Measurements from ENCODE around the gene FNDC5.
A peak's percentile ranks its signal among the peaks of the same experiment; 100 is the strongest.

FNDC5 gene

DNA sequence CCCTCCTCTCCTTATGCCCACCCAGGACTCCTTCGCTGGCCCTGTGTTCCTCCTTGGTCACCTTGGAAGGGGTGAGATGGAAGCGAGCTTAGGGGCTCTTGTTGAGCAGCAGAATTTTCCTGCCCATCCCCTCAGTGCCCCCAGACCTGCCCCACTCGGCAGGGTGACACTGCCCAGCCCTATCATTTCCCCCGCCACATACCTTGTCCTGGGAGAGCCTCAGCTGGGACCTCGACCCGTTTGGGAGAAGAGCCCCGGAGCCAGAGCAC is 1.4 kb upstream of the FNDC5 start:
- Histone ChIP-seq H3K27me3 (ENCODE audit: insufficient read depth, low read length, poor library complexity) (no peaks in the 10 kb centered on the region), H3K79me1 (ENCODE audit: low read length) (no peaks in the 10 kb centered on the region), H2AK5ac (ENCODE audit: low read length) (no peak overlapping the region), H3K4ac (ENCODE audit: low read depth, low read length) (no peak overlapping the region), H2BK15ac (replicated peaks; ENCODE audit: low read depth) (no peak overlapping the region), H3K36me3 (ENCODE audit: control insufficient read depth, insufficient read depth, low read length) (no peaks in the 10 kb centered on the region), H3K56ac (ENCODE audit: low read length) (peak overlapping the region; percentile 62), H2BK5ac (ENCODE audit: low read length) (no peak overlapping the region), H4K8ac (ENCODE audit: low read depth, low read length) (no peak overlapping the region), H3K4me2 (ENCODE audit: low read length) (no peak overlapping the region), H3K9ac (ENCODE audit: low read length) (no peak overlapping the region), H3K27ac (ENCODE audit: low read depth, low read length) (no peak overlapping the region), H3K18ac (ENCODE audit: low read length) (no peak overlapping the region), H3K79me2 (ENCODE audit: control insufficient read depth, insufficient read depth, low read length) (no peaks in the 10 kb centered on the region), H3K23ac (ENCODE audit: low read length) (no peak overlapping the region), H3K4me3 (ENCODE audit: low read length) (no peak overlapping the region), H4K5ac (ENCODE audit: low read length) (no peak overlapping the region), H2BK120ac (ENCODE audit: low read depth, low read length) (no peak overlapping the region), H3K4me1 (ENCODE audit: control insufficient read depth, low read depth, low read length) (peaks cover 11% of the 10 kb centered on the region)
- no CpG with 5 or more reads among the region's 7 CpGs for WGBS (ENCODE audit: extremely low coverage, insufficient coverage, low lambda C conversion rate)
- no peak for DNase-seq

- Histone ChIP-seq H3K4me2 (ENCODE audit: low read length) (peak overlapping the region; percentile 6), H3K4ac (ENCODE audit: low read depth, low read length) (no peak overlapping the region), H3K36me3 (ENCODE audit: control insufficient read depth, insufficient read depth, low read length) (no peaks in the 10 kb centered on the region), H4K5ac (ENCODE audit: low read length) (no peak overlapping the region), H2BK15ac (replicated peaks; ENCODE audit: low read depth) (no peak overlapping the region), H3K79me2 (ENCODE audit: control insufficient read depth, insufficient read depth, low read length) (no peaks in the 10 kb centered on the region), H3K79me1 (ENCODE audit: low read length) (no peaks in the 10 kb centered on the region), H2AK5ac (ENCODE audit: low read length) (no peak overlapping the region), H3K9ac (ENCODE audit: low read length) (peak overlapping the region; percentile 12), H3K18ac (ENCODE audit: low read length) (no peak overlapping the region), H2BK120ac (ENCODE audit: low read depth, low read length) (no peak overlapping the region), H3K4me3 (ENCODE audit: low read length) (no peak overlapping the region), H3K4me1 (ENCODE audit: control insufficient read depth, low read depth, low read length) (peaks cover 11% of the 10 kb centered on the region), H3K27me3 (ENCODE audit: insufficient read depth, low read length, poor library complexity) (no peaks in the 10 kb centered on the region), H3K23ac (ENCODE audit: low read length) (peak overlapping the region; percentile 38), H4K8ac (ENCODE audit: low read depth, low read length) (no peak overlapping the region), H2BK5ac (ENCODE audit: low read length) (no peak overlapping the region), H3K27ac (ENCODE audit: low read depth, low read length) (no peak overlapping the region), H3K56ac (ENCODE audit: low read length) (peak overlapping the region; percentile 17)
- WGBS (ENCODE audit: extremely low coverage, insufficient coverage, low lambda C conversion rate): no CpG with 5 or more reads among the region's 13 CpGs
- peak; percentile 66 for DNase-seq
Measured at GRCh38 chr1:32871364-32872191, 866 bp upstream of the FNDC5 start.

- Histone ChIP-seq H4K8ac (ENCODE audit: low read depth, low read length) (no peak overlapping the region), H4K5ac (ENCODE audit: low read length) (no peak overlapping the region), H3K36me3 (ENCODE audit: control insufficient read depth, insufficient read depth, low read length) (no peaks in the 10 kb centered on the region), H3K27me3 (ENCODE audit: insufficient read depth, low read length, poor library complexity) (no peaks in the 10 kb centered on the region), H2BK15ac (replicated peaks; ENCODE audit: low read depth) (no peak overlapping the region), H3K4me1 (ENCODE audit: control insufficient read depth, low read depth, low read length) (peaks cover 6% of the 10 kb centered on the region), H3K4ac (ENCODE audit: low read depth, low read length) (no peak overlapping the region), H2AK5ac (ENCODE audit: low read length) (no peak overlapping the region), H3K4me3 (ENCODE audit: low read length) (no peak overlapping the region), H3K18ac (ENCODE audit: low read length) (no peak overlapping the region), H2BK5ac (ENCODE audit: low read length) (no peak overlapping the region), H3K56ac (ENCODE audit: low read length) (peak overlapping the region; percentile 50), H3K79me1 (ENCODE audit: low read length) (no peaks in the 10 kb centered on the region), H3K9ac (ENCODE audit: low read length) (peak overlapping the region; percentile 40), H3K79me2 (ENCODE audit: control insufficient read depth, insufficient read depth, low read length) (no peaks in the 10 kb centered on the region), H3K4me2 (ENCODE audit: low read length) (peak overlapping the region; percentile 32), H3K27ac (ENCODE audit: low read depth, low read length) (no peak overlapping the region), H2BK120ac (ENCODE audit: low read depth, low read length) (no peak overlapping the region), H3K23ac (ENCODE audit: low read length) (no peak overlapping the region)
- no CpG with 5 or more reads among the region's 16 CpGs for WGBS (ENCODE audit: extremely low coverage, insufficient coverage, low lambda C conversion rate)
- DNase-seq: no peak
Measured at GRCh38 chr1:32869923-32870614, 643 bp downstream of the FNDC5 start.

- no peaks in the 10 kb centered on the region for H3K79me2 ChIP-seq (ENCODE audit: control insufficient read depth, insufficient read depth, low read length)
- no CpG with 5 or more reads among the region's 9 CpGs for WGBS (ENCODE audit: extremely low coverage, insufficient coverage, low lambda C conversion rate)
Measured at GRCh38 chr1:32868806-32869455, 1.8 kb downstream of the FNDC5 start.

GRCh38 chr1:32868085-32868484 is 2.6 kb downstream of the FNDC5 start:
- WGBS (ENCODE audit: extremely low coverage, insufficient coverage, low lambda C conversion rate): no CpG with 5 or more reads among the region's 13 CpGs

More at GRCh38 chr1:32868806-32869455, 1.8 kb downstream of the FNDC5 start:
- Histone ChIP-seq H3K27me3 (ENCODE audit: insufficient read depth, low read length, poor library complexity) (no peaks in the 10 kb centered on the region), H3K4me3 (ENCODE audit: low read length) (no peak overlapping the region), H2BK120ac (ENCODE audit: low read depth, low read length) (no peak overlapping the region), H3K56ac (ENCODE audit: low read length) (no peak overlapping the region), H3K79me1 (ENCODE audit: low read length) (no peaks in the 10 kb centered on the region), H3K36me3 (ENCODE audit: control insufficient read depth, insufficient read depth, low read length) (no peaks in the 10 kb centered on the region), H4K8ac (ENCODE audit: low read depth, low read length) (no peak overlapping the region), H3K23ac (ENCODE audit: low read length) (no peak overlapping the region), H3K27ac (ENCODE audit: low read depth, low read length) (no peak overlapping the region), H4K5ac (ENCODE audit: low read length) (no peak overlapping the region), H3K4me2 (ENCODE audit: low read length) (no peak overlapping the region), H2BK5ac (ENCODE audit: low read length) (no peak overlapping the region), H2BK15ac (replicated peaks; ENCODE audit: low read depth) (no peak overlapping the region), H3K9ac (ENCODE audit: low read length) (no peak overlapping the region), H3K4me1 (ENCODE audit: control insufficient read depth, low read depth, low read length) (peaks cover 6% of the 10 kb centered on the region), H2AK5ac (ENCODE audit: low read length) (no peak overlapping the region), H3K18ac (ENCODE audit: low read length) (no peak overlapping the region), H3K4ac (ENCODE audit: low read depth, low read length) (no peak overlapping the region)
- DNase-seq: no peak

More at GRCh38 chr1:32868085-32868484, 2.6 kb downstream of the FNDC5 start:
- Histone ChIP-seq H2BK120ac (ENCODE audit: low read depth, low read length) (no peak overlapping the region), H4K5ac (ENCODE audit: low read length) (no peak overlapping the region), H3K4me3 (ENCODE audit: low read length) (no peak overlapping the region), H4K8ac (ENCODE audit: low read depth, low read length) (no peak overlapping the region), H3K36me3 (ENCODE audit: control insufficient read depth, insufficient read depth, low read length) (no peaks in the 10 kb centered on the region), H2BK5ac (ENCODE audit: low read length) (no peak overlapping the region), H2AK5ac (ENCODE audit: low read length) (no peak overlapping the region), H3K56ac (ENCODE audit: low read length) (no peak overlapping the region), H3K18ac (ENCODE audit: low read length) (no peak overlapping the region), H3K79me2 (ENCODE audit: control insufficient read depth, insufficient read depth, low read length) (no peaks in the 10 kb centered on the region), H3K9ac (ENCODE audit: low read length) (no peak overlapping the region), H3K27ac (ENCODE audit: low read depth, low read length) (no peak overlapping the region), H3K4me1 (ENCODE audit: control insufficient read depth, low read depth, low read length) (peaks cover 6% of the 10 kb centered on the region), H3K23ac (ENCODE audit: low read length) (no peak overlapping the region), H3K79me1 (ENCODE audit: low read length) (no peaks in the 10 kb centered on the region), H3K4me2 (ENCODE audit: low read length) (no peak overlapping the region), H3K4ac (ENCODE audit: low read depth, low read length) (no peak overlapping the region), H3K27me3 (ENCODE audit: insufficient read depth, low read length, poor library complexity) (no peaks in the 10 kb centered on the region), H2BK15ac (replicated peaks; ENCODE audit: low read depth) (no peak overlapping the region)
- no peak for DNase-seq

Data from mesendoderm (in vitro differentiated cells).